Measurements from ENCODE around the gene TMEM179. TPM values are rescaled to one million over a fixed set of nuclear protein-coding genes. Genes with fewer than 3 reads are reported as not detected.

The TMEM179 gene
- 11.1 and 11.4 TPM in 2 replicates for total RNA-seq (2021)
- long read RNA-seq, transcript TMEM179-204 (4 exons, 1,430 nt) = major isoform, 46 of 49 reads
- long read RNA-seq, partial matches to known transcripts = 1 of 49 reads
- long read RNA-seq, other reads (novel, unspliced or antisense) = 0 of 49 reads

DNA sequence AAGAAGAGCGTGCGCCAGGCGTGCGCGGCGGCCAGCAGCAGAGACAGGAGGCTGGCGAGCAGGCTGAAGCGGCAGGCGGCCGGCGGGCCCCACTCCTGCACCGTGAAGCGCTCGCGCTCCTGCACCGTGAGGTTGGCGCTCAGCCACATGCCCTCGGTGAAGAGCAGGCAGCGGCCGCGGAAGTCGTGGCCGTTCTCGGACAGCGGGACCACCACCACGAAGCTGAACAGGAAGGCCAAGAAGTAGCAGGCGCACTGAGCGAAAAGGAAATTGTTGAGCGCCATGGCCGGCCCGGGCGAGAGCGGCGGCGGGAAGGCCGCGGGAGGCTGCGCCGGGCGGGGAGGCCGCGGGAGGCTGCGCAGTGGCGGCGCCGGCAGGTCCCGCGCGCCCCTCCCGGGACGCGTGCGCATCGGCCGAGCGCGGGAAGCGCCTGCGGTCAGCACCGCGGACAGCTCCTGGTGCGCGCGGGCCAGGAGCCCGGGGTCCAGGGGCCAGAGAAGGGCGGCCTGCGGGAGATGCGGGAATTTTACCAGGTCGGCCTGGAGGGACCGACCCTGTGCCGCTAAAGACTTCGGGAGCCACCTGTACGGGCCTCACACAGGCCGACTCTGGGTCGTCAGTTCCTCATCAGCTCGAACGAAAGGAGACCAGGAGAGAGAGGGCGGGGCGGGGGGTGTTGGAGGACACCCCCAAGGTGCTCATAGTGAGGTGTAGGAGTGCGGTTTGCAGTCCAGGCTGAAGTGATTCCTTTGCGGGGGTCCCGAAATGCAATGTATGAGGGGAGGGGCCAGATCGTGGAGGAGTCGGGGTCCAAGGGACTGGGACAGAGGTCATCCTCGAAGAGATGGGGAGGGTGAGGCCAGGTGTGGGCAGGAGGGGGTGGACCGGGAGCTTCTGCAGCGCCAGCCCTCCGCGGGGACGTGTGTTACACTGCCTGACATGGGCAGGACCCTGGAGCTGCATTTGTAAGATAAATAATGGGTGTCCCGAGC, at the start of gene TMEM179:
TSS of gene TMEM179 (minus strand) at position 315 of the 992 bp plus-strand sequence. CDS start at position 284, 31 bp downstream.
- Histone ChIP-seq H2BK12ac (ENCODE audit: insufficient read length, low read depth, low read length) (no peak within 1 kb of the TSS), H3K27ac (ENCODE audit: insufficient read length, low read depth, low read length) (no peak within 1 kb of the TSS), H3K4me1 (ENCODE audit: insufficient read depth, low read length) (no peaks in the 10 kb centered on the region), H3K23ac (ENCODE audit: insufficient read length, low read depth, low read length) (no peak within 1 kb of the TSS), H3K4me2 (ENCODE audit: insufficient read depth, insufficient read length, low read length) (peak within 1 kb of the TSS; percentile 56), H3K56ac (ENCODE audit: insufficient read length, low read depth, low read length) (no peak within 1 kb of the TSS), H2AFZ (ENCODE audit: low read length) (no peak within 1 kb of the TSS), H4K91ac (ENCODE audit: insufficient read length, low read depth, low read length) (no peak within 1 kb of the TSS), H2BK5ac (ENCODE audit: insufficient read length, low read length) (no peak within 1 kb of the TSS), H3K9ac (ENCODE audit: extremely low read depth, insufficient read length, low read length) (peak within 1 kb of the TSS; percentile 25), H4K20me1 (ENCODE audit: control insufficient read depth, insufficient read depth, insufficient read length) (no peaks in the 10 kb centered on the region), H3K79me1 (ENCODE audit: insufficient read depth, low read depth, low read length, poor library complexity, severe bottlenecking) (no peaks in the 10 kb centered on the region), H2BK15ac (ENCODE audit: low read depth, low read length) (no peak within 1 kb of the TSS), H3K27me3 (ENCODE audit: insufficient read depth, low read length) (peaks cover 2% of the 10 kb centered on the region; the same call in 1 of the 2 replicates), H2BK120ac (ENCODE audit: low read depth, low read length, poor library complexity, severe bottlenecking) (no peak within 1 kb of the TSS), H2BK20ac (ENCODE audit: low read depth, low read length, poor library complexity, severe bottlenecking) (no peak within 1 kb of the TSS), H3K9me3 (ENCODE audit: control insufficient read depth, low read depth, low read length) (no peaks in the 10 kb centered on the region), H3K4ac (ENCODE audit: low read depth, low read length) (no peak within 1 kb of the TSS), H3K18ac (ENCODE audit: insufficient read length, low read depth, low read length) (no peak within 1 kb of the TSS), H4K8ac (replicated peaks; ENCODE audit: insufficient read length, low read depth, low read length) (no peak within 1 kb of the TSS), H3K79me2 (ENCODE audit: insufficient read depth, low read length) (no peaks in the 10 kb centered on the region), H4K5ac (ENCODE audit: insufficient read length, low read depth, low read length) (no peak within 1 kb of the TSS), H3K23me2 (ENCODE audit: insufficient read length, low read depth, low read length, poor library complexity, severe bottlenecking) (peaks cover 7% of the 10 kb centered on the region), H2AK5ac (ENCODE audit: insufficient read length, low read length) (no peak within 1 kb of the TSS), H3K14ac (ENCODE audit: insufficient read depth, low read length) (peak within 1 kb of the TSS; percentile 58; the same call in 1 of the 2 replicates), H3T11ph (ENCODE audit: low read length) (no peak within 1 kb of the TSS)
- Mint-ChIP-seq H3K4me1 (peaks cover 7 to 17% of the 10 kb centered on the region in 2 experiments), H3K9me3 (peaks cover 0 to 6% of the 10 kb centered on the region in 2 experiments; a peak in 2 of 5 replicates), H3K4me3 (peak within 1 kb of the TSS; percentile 67 to 81), H3K36me3 (ENCODE audit: insufficient read depth in 1 of 3, low read depth in 3 of 3) (no peaks in the 10 kb centered on the region; a peak in 1 of 7 replicates), H3K27ac (no peak within 1 kb of the TSS; a peak in 1 of 7 replicates), H3K27me3 (ENCODE audit: low read depth) (peaks cover 75% of the 10 kb centered on the region)
- TF ChIP-seq, protein P1, sequence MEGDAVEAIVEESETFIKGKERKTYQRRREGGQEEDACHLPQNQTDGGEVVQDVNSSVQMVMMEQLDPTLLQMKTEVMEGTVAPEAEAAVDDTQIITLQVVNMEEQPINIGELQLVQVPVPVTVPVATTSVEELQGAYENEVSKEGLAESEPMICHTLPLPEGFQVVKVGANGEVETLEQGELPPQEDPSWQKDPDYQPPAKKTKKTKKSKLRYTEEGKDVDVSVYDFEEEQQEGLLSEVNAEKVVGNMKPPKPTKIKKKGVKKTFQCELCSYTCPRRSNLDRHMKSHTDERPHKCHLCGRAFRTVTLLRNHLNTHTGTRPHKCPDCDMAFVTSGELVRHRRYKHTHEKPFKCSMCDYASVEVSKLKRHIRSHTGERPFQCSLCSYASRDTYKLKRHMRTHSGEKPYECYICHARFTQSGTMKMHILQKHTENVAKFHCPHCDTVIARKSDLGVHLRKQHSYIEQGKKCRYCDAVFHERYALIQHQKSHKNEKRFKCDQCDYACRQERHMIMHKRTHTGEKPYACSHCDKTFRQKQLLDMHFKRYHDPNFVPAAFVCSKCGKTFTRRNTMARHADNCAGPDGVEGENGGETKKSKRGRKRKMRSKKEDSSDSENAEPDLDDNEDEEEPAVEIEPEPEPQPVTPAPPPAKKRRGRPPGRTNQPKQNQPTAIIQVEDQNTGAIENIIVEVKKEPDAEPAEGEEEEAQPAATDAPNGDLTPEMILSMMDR (conservative IDR thresholded peaks at IDR 0.05) = no peak
- peak; percentile 76 for DNase-seq
- WGBS (ENCODE audit: extremely low coverage, insufficient read length, low lambda C conversion rate) = no CpG with 5 or more reads among the region's 91 CpGs

Data from H9 (cell line).